B cell (primary cell): Measurements from ENCODE around the gene EIF3K. TPM values are rescaled to one million over a fixed set of nuclear protein-coding genes. Genes with fewer than 3 reads are reported as not detected.

Source experiments
- ATAC-seq: fragments of 200-7000 bp; cut with Tn5 transposase; one replicate; pipeline ENCODE4 v1.10.0; 2021; ENCODE audit warnings: low read depth, mild to moderate bottlenecking, moderate number of reproducible peaks, moderate library complexity
- CTCF ChIA-PET: fragments of 350-600 bp; sonication (Branson Sonifier 250); formaldehyde crosslinking; loops from one replicate; lab custom pipeline; 2021; ENCODE audit warnings: antibody characterized with exemption, inconsistent platforms; lab: Charles Lee
- POLR2A ChIA-PET: fragments of 350-600 bp; sonication (Branson Sonifier 250); formaldehyde crosslinking; loops from one replicate; lab custom pipeline; 2021; ENCODE audit warnings: antibody characterized with exemption; lab: Charles Lee
- DNase-seq: peaks from one replicate; pipeline ENCODE4 v3.0.0; 2013
- H2AFZ ChIP-seq: 2 replicates; pipeline ENCODE4 v1.6.1; 2012; ENCODE audit warnings: mild to moderate bottlenecking, low read depth, low read length; ENCODE audit not compliant: insufficient read depth, poor library complexity, severe bottlenecking
- H3K27ac ChIP-seq, 2 donors: 1 replicate in 1 of 2; 2 replicates in 1 of 2; pipeline ENCODE4 v1.5.1; 2012 to 2013; ENCODE audit warnings: low read length in 2 of 2, mild to moderate bottlenecking in 2 of 2, moderate library complexity in 1 of 2
- H3K27me3 ChIP-seq, 4 experiments: fragments of 200-600 bp in 1 of 4; sonication (generic) in 1 of 4; replicated peaks in 1 of 4; 1 replicate in 2 of 4; 2 replicates in 2 of 4; pipeline versions ENCODE4 v1.6.1 to v1.7.0; 2013 to 2016; ENCODE audit warnings: low read length in 3 of 4, mild to moderate bottlenecking in 2 of 4, mixed read lengths in 1 of 4, moderate library complexity in 1 of 4; ENCODE audit not compliant: insufficient read depth in 4 of 4, control insufficient read depth in 3 of 4; ENCODE audit errors: control extremely low read depth in 1 of 4
- H3K36me3 ChIP-seq, 2 experiments: replicated peaks in 1 of 2; 1 replicate in 1 of 2; 2 replicates in 1 of 2; pipeline versions ENCODE4 v1.6.1 to v1.7.1; 2013; ENCODE audit warnings: low read length in 1 of 2; ENCODE audit not compliant: insufficient read depth in 2 of 2, control insufficient read depth in 1 of 2; ENCODE audit errors: control extremely low read depth in 1 of 2, extremely low read depth in 1 of 2
- H3K4me1 ChIP-seq, 2 donors: fragments of 200-600 bp in 1 of 2; sonication (generic) in 1 of 2; 1 replicate in 1 of 2; 2 replicates in 1 of 2; pipeline versions ENCODE4 v1.5.1 to v1.6.1; 2013 to 2017; ENCODE audit warnings: low read length in 2 of 2; ENCODE audit not compliant: control insufficient read depth in 2 of 2, insufficient read depth in 2 of 2
- H3K4me2 ChIP-seq: replicated peaks from 2 replicates; pipeline ENCODE3; 2012; ENCODE audit warnings: mild to moderate bottlenecking, low read depth, low read length; ENCODE audit not compliant: poor library complexity, severe bottlenecking
- H3K4me3 ChIP-seq, 5 experiments: fragments of 200-600 bp in 1 of 5; sonication (generic) in 1 of 5; 1 replicate in 3 of 5; 2 replicates in 2 of 5; pipeline versions ENCODE4 v1.5.1 to v1.7.0; 2011 to 2016; ENCODE audit warnings: low read length in 4 of 5, mild to moderate bottlenecking in 4 of 5, low read depth in 2 of 5, control low read depth in 1 of 5, moderate library complexity in 1 of 5; ENCODE audit not compliant: insufficient read depth in 1 of 5; ENCODE audit errors: control extremely low read depth in 1 of 5, extremely low read depth in 1 of 5
- H3K79me2 ChIP-seq: fragments of 200-600 bp; sonication (generic); one replicate; pipeline ENCODE4 v1.6.0; 2016; ENCODE audit warnings: low read length; ENCODE audit not compliant: control insufficient read depth, insufficient read depth
- H3K9ac ChIP-seq: fragments of 200-600 bp; sonication (generic); 2 replicates; pipeline ENCODE4 v1.6.1; 2017; ENCODE audit warnings: mild to moderate bottlenecking, low read length, moderate library complexity
- H3K9me3 ChIP-seq, 3 donors: one replicate each; pipeline versions ENCODE4 v1.6.1 to v1.7.1; 2013; ENCODE audit warnings: low read length in 2 of 3; ENCODE audit not compliant: control insufficient read depth in 2 of 3, insufficient read depth in 1 of 3; ENCODE audit errors: control extremely low read depth in 1 of 3
- H4K20me1 ChIP-seq: 2 replicates; pipeline ENCODE4 v1.6.0; 2012; ENCODE audit warnings: mild to moderate bottlenecking, low read length; ENCODE audit not compliant: insufficient read depth, control insufficient read depth, poor library complexity, severe bottlenecking
- H3K27ac Mint-ChIP-seq: one replicate; pipeline ENCODE4 v1.8.0; 2021; ENCODE audit warnings: mixed read lengths
- H3K27me3 Mint-ChIP-seq: one replicate; pipeline ENCODE4 v1.8.0; 2021; ENCODE audit warnings: mixed read lengths
- H3K4me1 Mint-ChIP-seq: one replicate; pipeline ENCODE4 v1.8.0; 2021; ENCODE audit warnings: mixed read lengths
- H3K4me3 Mint-ChIP-seq: one replicate; pipeline ENCODE4 v1.8.0; 2021; ENCODE audit warnings: mixed read lengths
- H3K9me3 Mint-ChIP-seq: one replicate; pipeline ENCODE4 v1.8.0; 2022; ENCODE audit warnings: mixed read lengths; ENCODE audit not compliant: insufficient read depth
- EZH2 ChIP-seq: IDR thresholded peaks from 2 replicates; pipeline ENCODE4 v1.6.1; 2012; ENCODE audit warnings: borderline replicate concordance, low read depth, mild to moderate bottlenecking, moderate library complexity, low read length; ENCODE audit not compliant: insufficient read depth, poor library complexity, severe bottlenecking
- WGBS: methylation state at CpG from one replicate; pipeline ENCODE4 v1.1.5; 2013; ENCODE audit warnings: missing lambda C conversion rate; ENCODE audit not compliant: insufficient coverage; 5-methylcytosine and 5-hydroxymethylcytosine counted together
- intact Hi-C: fragments of 100-400 bp; cut with micrococcal nuclease; formaldehyde crosslinking; loops from one replicate; pipeline ENCODE4 v1.10.0; 2022
- polyA plus RNA-seq: library from polyadenylated mRNA; depleted of rRNA; stranded (reverse); fragments of >200 nt; gene quantifications from 2 replicates; pipeline ENCODE4 v1.2.3, GENCODE V29; 2012
- total RNA-seq, 2 donors: library from RNA; stranded (reverse); fragments of 120-200 nt in 1 of 2; gene quantifications; 1 replicate in 1 of 2; 2 replicates in 1 of 2; pipeline versions ENCODE4 v1.2.3 to v1.2.4, GENCODE V29; 2013 to 2022
- TF ChIP-seq, protein P1 (sequence below): fragments of 200-600 bp; IDR thresholded peaks from one replicate; pipeline ENCODE4 v1.8.0; 2022; ENCODE audit warnings: antibody characterized with exemption, mild to moderate bottlenecking

Gene EIF3K
- total and polyA plus RNA-seq, 2 donors (not counting 1 experiment from before 2014, with no cell fraction given), result 284 to 773 TPM

DNA sequence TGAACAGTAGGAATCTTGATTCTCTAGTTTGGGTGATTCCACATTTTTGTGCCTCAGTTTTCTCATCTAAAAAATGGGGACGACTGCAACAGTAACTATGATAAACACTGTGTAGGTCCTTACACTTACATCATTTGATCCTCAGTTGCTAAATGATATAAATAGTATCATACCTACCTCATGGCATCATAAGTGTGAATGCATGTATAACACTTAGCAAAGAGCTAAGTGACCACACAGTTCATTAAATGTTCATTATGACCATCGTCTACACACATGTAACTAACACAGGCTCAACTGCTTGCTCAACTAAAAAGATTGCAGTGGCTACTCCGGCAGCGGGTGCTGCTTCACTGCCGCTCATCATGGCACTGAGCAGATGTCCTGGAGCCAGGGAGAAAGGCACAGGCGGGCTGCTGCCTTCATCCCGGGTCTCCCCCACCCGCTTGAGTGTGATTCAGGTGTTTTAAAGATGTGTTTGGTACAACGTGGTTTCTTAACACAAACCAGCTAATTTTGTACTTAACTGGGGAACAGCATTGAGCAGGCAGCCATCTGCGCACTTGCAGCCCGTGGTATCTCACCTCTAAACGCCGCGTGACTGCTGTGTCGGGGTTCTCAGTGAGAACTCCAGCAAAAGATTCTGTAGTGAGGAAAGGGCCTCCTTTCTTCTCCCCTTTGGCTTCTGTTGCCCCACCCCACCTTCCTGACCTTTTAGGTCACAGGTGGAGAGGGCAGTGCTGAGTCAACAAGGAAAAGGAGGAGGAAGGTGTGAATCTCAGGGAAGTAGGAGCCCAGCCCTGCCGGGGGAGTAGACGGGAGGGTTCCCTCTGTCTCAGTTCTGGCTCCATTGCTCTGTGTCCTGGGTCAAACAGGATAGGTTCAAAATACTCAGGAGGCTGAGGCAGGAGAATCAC lies 16.8 kb downstream of the EIF3K start:
- Mint-ChIP-seq H3K4me3 (no peak overlapping the region), H3K9me3 (no peaks in the 10 kb centered on the region), H3K4me1 (peaks cover 21% of the 10 kb centered on the region), H3K27me3 (no peaks in the 10 kb centered on the region), H3K27ac (no peak overlapping the region)
- DNase-seq, result no peak
- Histone ChIP-seq H3K36me3 (peaks cover 2 to 33% of the 10 kb centered on the region in 2 experiments), H2AFZ (no peak overlapping the region), H3K79me2 (peaks cover 5% of the 10 kb centered on the region), H3K4me2 (no peak overlapping the region), H3K9me3 (no peaks in the 10 kb centered on the region), H3K27ac (peak overlapping the region in 1 of 2 donors; percentile 12), H3K27me3 (no peaks in the 10 kb centered on the region), H3K4me3 (no peak overlapping the region), H3K9ac (no peak overlapping the region), H3K4me1 (peaks cover 18 to 23% of the 10 kb centered on the region in 2 donors), H4K20me1 (peaks cover 12% of the 10 kb centered on the region)
- ATAC-seq, result no peak
- TF ChIP-seq EZH2, result no peak
- TF ChIP-seq, protein P1, sequence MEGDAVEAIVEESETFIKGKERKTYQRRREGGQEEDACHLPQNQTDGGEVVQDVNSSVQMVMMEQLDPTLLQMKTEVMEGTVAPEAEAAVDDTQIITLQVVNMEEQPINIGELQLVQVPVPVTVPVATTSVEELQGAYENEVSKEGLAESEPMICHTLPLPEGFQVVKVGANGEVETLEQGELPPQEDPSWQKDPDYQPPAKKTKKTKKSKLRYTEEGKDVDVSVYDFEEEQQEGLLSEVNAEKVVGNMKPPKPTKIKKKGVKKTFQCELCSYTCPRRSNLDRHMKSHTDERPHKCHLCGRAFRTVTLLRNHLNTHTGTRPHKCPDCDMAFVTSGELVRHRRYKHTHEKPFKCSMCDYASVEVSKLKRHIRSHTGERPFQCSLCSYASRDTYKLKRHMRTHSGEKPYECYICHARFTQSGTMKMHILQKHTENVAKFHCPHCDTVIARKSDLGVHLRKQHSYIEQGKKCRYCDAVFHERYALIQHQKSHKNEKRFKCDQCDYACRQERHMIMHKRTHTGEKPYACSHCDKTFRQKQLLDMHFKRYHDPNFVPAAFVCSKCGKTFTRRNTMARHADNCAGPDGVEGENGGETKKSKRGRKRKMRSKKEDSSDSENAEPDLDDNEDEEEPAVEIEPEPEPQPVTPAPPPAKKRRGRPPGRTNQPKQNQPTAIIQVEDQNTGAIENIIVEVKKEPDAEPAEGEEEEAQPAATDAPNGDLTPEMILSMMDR, result no peak
- ChIA-PET POLR2A (interaction anchor here (2.0 kb wide), 1 partner anchor 17 kb away, joined by 6 read pairs; the partner anchor contains the start of gene EIF3K), CTCF (interaction anchor here (0.5 to 5.7 kb wide), 28 partner anchors 14 to 537 kb away, joined by 3 to 102 read pairs (median 6); partner anchors contain the start of genes EIF3K, FAM98C, MAP4K1 and MRPS12)
- intact Hi-C loops, result loop anchor here (1.0 to 10.0 kb wide), 2 partner anchors 17 to 49 kb away; no protein-coding TSS in a partner anchor
- WGBS, result 91% methylated on average over 11 of the region's 17 CpGs
